ENCODE results near the gene STARD5. TPM values are rescaled to one million over a fixed set of nuclear protein-coding genes. Genes with fewer than 3 reads are reported as not detected.

The STARD5 gene
- total RNA-seq, 1 donor from 2014 or later = 28.0 TPM

DNA sequence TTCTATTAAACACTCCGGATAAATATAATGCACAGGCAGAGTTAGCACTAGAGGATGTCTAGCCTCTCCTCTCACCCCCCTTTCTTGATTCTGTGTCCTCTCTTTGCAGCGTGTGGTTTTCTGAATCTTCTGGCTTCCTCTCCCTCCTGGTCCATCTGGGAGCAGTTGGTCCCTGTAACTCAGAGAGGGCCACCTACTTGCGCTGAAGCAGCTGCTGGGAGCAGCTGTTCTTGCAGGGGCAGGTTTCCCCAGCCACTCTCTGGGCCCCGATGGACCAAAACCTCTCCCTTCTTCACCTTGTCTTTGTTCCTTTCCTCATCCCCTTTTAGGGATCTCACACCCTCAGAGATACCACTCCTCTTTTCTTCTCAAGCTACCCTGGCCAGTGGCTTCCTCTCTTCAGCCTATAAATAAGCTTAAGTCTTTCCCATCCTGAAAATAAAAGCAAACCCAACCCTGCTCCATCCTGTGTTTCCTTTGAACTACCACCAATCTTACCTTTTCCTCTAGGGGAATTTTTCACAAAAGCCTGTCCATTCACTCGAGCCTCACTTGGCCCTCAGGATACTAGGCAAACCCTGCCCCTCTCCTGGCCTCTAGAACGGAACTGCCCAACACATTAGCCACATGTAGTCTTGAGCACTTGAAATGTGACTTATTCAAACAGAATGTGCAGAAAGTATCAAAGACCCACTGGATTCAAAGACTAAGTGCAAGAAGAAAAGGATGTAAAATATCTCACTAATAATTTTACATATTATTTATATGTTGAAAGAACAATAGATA, 59.7 kb downstream of the STARD5 start:
- DNase-seq (ENCODE audit: extremely low spot score in 2 of 2) = no peak
- intact Hi-C loops (cut with DNase I) = no loop called here
- Histone ChIP-seq H3K27ac (no peak overlapping the region), H3K9me3 (no peaks in the 10 kb centered on the region), H3K36me3 (no peaks in the 10 kb centered on the region), H3K4me1 (peaks cover 15% of the 10 kb centered on the region), H3K4me3 (no peak overlapping the region), H3K27me3 (no peaks in the 10 kb centered on the region)
- TF ChIP-seq, protein P1, sequence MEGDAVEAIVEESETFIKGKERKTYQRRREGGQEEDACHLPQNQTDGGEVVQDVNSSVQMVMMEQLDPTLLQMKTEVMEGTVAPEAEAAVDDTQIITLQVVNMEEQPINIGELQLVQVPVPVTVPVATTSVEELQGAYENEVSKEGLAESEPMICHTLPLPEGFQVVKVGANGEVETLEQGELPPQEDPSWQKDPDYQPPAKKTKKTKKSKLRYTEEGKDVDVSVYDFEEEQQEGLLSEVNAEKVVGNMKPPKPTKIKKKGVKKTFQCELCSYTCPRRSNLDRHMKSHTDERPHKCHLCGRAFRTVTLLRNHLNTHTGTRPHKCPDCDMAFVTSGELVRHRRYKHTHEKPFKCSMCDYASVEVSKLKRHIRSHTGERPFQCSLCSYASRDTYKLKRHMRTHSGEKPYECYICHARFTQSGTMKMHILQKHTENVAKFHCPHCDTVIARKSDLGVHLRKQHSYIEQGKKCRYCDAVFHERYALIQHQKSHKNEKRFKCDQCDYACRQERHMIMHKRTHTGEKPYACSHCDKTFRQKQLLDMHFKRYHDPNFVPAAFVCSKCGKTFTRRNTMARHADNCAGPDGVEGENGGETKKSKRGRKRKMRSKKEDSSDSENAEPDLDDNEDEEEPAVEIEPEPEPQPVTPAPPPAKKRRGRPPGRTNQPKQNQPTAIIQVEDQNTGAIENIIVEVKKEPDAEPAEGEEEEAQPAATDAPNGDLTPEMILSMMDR (IDR thresholded peaks at IDR 0.05) = no peak

DNA sequence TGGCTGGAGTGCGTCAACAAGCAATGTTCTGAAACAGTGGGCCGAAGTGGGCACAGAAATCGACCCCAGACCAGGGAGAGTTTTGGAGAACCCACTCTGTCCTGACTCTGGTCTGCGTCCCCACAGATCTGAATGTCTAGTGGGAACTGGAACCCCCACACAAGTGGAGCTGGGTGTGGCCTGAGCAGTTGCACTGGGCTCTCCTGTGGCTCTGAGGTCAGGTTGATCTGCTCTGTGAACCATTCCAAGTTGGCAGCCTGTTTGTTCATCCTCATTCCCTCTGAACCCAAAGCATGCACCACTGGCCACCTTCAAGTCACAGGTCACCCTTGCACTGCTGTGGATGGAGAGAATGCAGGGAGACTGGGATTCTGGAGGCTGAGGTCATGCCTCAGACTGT, 60.5 kb downstream of the STARD5 start:
- Histone ChIP-seq H3K4me3 (no peak overlapping the region), H3K9me3 (no peaks in the 10 kb centered on the region), H3K27me3 (no peaks in the 10 kb centered on the region), H3K27ac (no peak overlapping the region), H3K36me3 (no peaks in the 10 kb centered on the region), H3K4me1 (peaks cover 15% of the 10 kb centered on the region)
- TF ChIP-seq POLR2AphosphoS5 (IDR thresholded peaks at IDR 0.05; ENCODE audit: insufficient read depth in 1 of 2, low read depth in 1 of 2) = no peak
- TF ChIP-seq, protein P1 (IDR thresholded peaks at IDR 0.05) = no peak
- TF ChIP-seq POLR2A (IDR thresholded peaks at IDR 0.05) = no peak
- intact Hi-C loops (cut with DNase I) = loop anchor here (2.0 kb wide), 1 partner anchor 113 kb away; no protein-coding TSS in a partner anchor
- DNase-seq (ENCODE audit: extremely low spot score in 2 of 2) = no peak

DNA sequence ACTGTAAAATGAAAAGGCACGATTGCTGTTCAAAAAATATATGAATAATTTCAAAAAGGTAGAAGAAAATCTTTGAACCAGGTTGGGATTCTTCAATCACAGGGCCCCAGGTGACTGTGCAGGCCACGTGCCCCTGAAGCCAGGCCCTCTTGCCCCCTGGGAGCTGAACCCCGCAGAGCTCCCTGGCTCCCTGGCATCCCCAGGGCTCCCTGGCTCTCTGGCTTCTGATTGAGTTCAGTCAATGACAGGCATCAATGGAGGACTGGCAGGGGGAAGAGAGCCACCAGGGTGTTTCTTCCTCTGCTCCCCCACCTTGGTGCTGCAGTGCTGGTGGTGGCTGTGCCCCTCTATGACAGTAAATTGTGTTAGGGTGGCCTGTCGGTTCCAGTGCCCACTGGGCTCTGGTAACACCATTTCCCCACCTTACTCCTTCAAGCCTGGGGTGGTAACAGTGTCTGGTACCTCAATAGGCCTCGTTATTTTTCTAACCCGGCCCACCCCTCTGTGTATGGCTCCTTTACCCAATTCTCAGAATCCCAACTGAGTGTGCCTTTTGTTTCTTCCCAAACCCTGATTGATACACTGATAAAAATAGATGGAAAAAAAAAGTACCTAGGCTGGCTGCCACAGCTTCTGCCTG, 62.6 kb downstream of the STARD5 start:
- no peak overlapping the region for H3K27ac ChIP-seq
- TF ChIP-seq, protein P1 (IDR thresholded peaks at IDR 0.05) = no peak
- TF ChIP-seq POLR2A (IDR thresholded peaks at IDR 0.05) (no peak), POLR2AphosphoS5 (IDR thresholded peaks at IDR 0.05; ENCODE audit: insufficient read depth in 1 of 2, low read depth in 1 of 2) (no peak)
- peak in 1 of 2 donors; percentile 84 for DNase-seq (ENCODE audit: extremely low spot score in 2 of 2)
- no peaks in the 10 kb centered on the region for H3K9me3 ChIP-seq
- intact Hi-C loops (cut with DNase I) = no loop called here
- H3K36me3 ChIP-seq = no peaks in the 10 kb centered on the region
- H3K4me3 ChIP-seq = no peak overlapping the region
- H3K27me3 ChIP-seq = no peaks in the 10 kb centered on the region
- peaks cover 12% of the 10 kb centered on the region for H3K4me1 ChIP-seq

DNA sequence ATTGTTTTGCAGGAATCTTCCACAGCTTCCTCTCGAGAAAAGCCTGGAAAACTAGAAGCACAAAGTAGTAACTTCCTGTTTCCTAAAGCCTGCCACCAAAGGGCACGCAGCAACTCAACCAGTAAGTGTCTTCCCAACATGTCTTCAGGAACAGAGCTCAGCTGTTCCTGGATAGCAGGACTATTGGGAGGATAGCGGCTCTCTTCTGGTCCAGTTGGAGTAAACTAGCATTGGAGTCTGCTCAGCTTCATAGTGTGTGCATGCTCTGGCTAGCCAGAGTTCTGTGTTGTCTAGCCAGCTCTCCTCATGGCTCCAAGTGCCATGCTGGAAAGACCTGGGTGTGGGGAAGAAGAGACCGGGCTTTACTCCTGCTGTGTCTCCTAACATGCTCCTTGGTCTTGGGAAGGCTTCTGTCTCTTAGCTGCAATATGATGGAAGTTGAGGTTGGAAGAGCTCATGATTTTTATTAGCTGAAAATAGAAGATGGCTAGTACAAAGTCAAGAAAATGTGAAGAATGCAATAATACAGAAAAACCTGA, 64.1 kb downstream of the STARD5 start:
- H3K27me3 ChIP-seq = no peaks in the 10 kb centered on the region
- TF ChIP-seq POLR2A (IDR thresholded peaks at IDR 0.05) = no peak
- TF ChIP-seq, protein P1 (IDR thresholded peaks at IDR 0.05) = no peak
- DNase-seq (ENCODE audit: extremely low spot score in 2 of 2) = peak in 1 of 2 donors; percentile 62
- intact Hi-C loops (cut with DNase I) = no loop called here
- H3K4me1 ChIP-seq = peaks cover 6% of the 10 kb centered on the region
- H3K9me3 ChIP-seq = no peaks in the 10 kb centered on the region
- H3K27ac ChIP-seq = no peak overlapping the region
- H3K4me3 ChIP-seq = no peak overlapping the region
- H3K36me3 ChIP-seq = no peaks in the 10 kb centered on the region

Other genes starting within 250 kb of the STARD5 start
- gene CFAP161, start 189.9 kb downstream of the STARD5 start, total RNA-seq = 8.6 TPM
- gene IL16, start 127.3 kb downstream of the STARD5 start, total RNA-seq = 19.9 TPM
- 2.7 TPM for gene TMC3, start 50.1 kb upstream of the STARD5 start, total RNA-seq